ENCODE results near the gene HPSE.

The HPSE gene

DNA sequence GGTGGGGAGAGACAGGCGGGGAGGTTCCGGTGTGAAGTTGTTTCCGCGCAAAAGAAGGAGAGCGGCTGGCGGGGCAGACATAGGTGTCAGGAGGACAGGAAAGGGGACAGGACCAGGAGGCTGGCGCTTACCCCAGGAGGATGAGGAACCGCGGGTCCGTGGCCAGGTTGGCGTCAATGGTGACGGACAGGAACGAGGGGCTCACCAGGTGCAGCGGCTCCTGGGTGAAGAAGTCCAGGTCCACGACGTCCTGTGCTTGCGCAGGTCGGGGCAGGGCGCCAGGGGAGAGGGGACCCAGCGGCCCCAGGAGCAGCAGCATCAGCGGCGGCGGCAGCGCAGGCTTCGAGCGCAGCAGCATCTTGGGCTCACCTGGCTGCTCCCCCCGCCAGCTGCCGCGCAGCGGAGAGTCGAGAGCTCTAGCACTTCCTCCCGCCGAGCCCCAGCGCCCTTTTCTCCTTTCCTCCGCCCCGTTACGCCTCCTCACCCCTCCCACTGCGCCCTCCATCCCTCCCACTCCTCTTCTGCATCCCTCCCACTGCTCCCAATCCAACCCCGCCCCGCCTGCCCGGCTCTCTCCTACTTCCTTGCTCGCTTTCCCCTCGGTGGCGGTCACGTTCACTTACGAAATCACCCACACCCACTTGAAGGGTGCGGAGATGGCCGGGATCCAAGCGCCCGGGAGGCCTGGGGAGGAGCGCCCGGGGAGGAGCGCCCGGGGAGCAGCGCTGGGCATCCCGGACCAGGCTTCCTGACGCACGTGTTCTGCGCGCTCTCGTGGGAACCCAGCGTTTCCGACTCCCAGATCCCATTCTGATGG lies at the start of gene HPSE:
TSS of gene HPSE (minus strand) at position 424 of the 817 bp plus-strand sequence. CDS start at position 358, 66 bp downstream.
- TF ChIP-seq ZNF274 (IDR thresholded peaks at IDR 0.05; ENCODE audit: low read depth, low read length), result no peak

DNA sequence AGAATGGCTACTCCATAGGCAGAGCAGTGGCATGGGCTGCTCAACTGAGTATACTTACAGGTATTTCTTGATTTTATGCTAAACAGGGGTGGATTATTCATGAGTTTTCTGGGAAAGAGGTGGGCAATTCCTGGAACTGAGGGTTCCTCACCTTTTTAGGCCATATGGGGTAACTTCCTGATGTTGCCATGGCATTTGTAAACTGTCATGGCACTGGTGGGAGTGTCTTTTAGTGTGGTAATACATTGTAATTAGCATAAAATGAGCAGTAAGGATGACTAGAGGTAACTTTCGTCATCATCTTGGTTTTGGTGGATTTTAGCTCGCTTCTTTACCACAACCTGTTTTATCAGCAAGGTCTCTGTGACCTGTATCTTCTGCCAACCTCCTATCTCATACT lies 48.2 kb upstream of the HPSE start:
- no peak overlapping the region for H3K4me3 ChIP-seq (ENCODE audit: low read length)
- TF ChIP-seq ZNF274 (IDR thresholded peaks at IDR 0.05; ENCODE audit: low read depth, low read length), result no peak

More for the DNA sequence above, at the start of gene HPSE:
- H3K4me3 ChIP-seq (ENCODE audit: low read length), result peak within 1 kb of the TSS; percentile 44; the same call in 1 of the 2 replicates

DNA sequence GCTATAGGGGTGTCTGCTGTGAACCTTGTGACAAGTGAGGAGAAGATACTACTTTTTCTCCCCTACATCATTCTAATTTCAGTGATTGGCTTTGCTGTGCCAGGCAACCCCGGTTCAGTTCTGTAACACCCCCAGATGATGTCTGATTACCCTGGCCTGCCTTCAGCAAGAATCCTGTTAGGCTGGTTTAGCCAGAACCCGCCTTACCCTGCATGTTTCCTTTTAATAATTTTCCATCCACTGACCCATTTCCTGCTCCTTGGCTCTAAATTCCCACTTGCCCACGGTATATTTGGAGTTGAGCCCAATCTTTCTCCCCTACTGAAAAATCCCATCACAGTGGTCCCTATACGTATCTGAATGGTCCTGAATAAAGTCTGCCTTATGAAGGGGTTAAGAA lies 46.5 kb upstream of the HPSE start:
- H3K4me3 ChIP-seq (ENCODE audit: low read length), result no peak overlapping the region
- no peak for TF ChIP-seq ZNF274 (IDR thresholded peaks at IDR 0.05; ENCODE audit: low read depth, low read length)

DNA sequence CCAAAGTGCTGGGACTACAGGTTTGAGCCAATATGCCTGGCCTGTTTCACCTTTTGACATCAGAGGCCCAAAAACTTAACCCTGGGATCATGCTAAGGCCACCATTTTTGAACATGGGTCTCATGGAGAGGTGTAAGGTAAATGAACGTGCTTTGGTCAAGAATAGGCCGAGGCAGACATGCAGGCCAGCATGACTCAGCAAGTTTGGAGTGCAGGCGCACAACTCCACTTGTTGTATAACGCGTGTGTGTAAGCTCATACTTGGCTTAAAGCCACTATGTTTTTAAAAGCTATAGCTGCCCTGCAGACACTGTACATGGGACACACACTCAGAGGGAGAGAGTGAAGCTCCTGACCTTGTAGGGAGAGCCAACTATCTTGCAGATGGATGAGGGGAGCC lies 43.8 kb upstream of the HPSE start:
- TF ChIP-seq ZNF274 (IDR thresholded peaks at IDR 0.05; ENCODE audit: low read depth, low read length), result no peak
- H3K4me3 ChIP-seq (ENCODE audit: low read length), result no peak overlapping the region

DNA sequence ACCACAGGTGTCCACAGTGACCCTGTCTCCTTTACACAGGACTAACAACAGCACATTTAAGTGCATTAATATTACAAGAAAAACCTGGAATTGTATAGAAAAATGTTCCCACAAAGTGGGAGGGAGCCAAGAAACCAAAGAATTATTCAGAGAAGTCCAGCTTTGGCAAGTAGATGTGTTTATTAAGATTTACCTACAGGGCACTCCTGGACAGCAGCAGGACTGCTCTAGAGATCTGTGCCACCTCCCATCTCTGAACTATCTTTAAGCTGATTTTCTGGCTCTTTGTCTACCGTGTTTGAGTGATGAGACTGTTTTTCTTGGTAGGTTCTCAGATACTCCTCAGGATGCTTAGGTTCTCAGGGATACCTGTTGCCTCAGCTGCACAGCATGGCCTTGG lies 38.3 kb upstream of the HPSE start:
- no peak overlapping the region for H3K4me3 ChIP-seq (ENCODE audit: low read length)
- TF ChIP-seq ZNF274 (IDR thresholded peaks at IDR 0.05; ENCODE audit: low read depth, low read length), result no peak

DNA sequence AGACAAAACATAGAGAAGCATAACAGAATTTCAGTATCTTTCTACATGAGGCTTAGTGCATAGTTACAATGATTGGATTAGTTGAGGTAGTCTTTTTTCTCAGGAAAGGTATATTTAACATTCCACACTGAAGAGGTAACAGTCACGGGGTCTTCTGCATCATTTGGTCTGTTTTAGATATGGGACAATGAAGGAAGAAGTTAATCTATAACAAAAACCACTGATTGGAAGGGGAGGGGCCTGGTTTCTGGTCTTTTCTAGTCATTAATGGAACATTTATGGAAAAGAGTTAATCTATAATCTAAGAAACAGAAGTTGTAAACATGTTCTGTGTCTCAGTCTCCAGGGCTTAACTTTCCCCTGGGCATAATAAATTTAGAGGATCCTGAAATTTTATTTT lies 37.3 kb upstream of the HPSE start:
- H3K4me3 ChIP-seq (ENCODE audit: low read length), result no peak overlapping the region
- TF ChIP-seq ZNF274 (IDR thresholded peaks at IDR 0.05; ENCODE audit: low read depth, low read length), result no peak

DNA sequence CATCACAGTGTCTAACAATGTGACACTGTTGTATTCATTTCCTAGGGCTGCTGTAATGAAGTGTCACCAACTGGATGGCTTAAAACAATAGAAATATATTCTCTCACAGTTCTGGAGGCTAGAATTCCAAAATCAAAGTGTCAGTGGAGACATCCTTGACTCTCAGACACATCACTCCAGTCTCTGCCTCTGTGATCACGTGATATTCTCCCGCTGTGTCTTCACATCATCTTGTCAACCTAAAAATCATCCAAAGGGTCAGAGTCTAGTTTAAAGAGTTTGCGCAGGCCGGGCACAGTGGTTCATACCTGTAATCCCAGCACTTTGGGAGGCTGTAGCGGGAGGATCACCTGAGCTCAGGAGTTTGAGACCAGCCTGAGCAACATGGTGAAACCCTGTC lies 36.6 kb upstream of the HPSE start:
- H3K4me3 ChIP-seq (ENCODE audit: low read length), result no peak overlapping the region
- TF ChIP-seq ZNF274 (IDR thresholded peaks at IDR 0.05; ENCODE audit: low read depth, low read length), result no peak

DNA sequence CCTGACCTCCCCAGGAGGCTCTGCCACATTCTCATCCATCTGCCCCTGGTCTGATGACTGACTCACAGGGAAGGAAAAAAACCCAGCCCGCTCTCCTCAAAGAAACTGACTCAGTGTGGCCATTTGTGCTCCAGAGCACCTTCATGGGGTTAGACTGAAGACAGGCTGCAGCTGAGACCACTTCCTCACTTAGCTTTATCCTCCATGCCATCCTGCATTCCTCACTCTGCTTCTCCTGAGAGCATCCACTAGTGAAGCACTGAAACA lies 35.9 kb upstream of the HPSE start:
- no peak for TF ChIP-seq ZNF274 (IDR thresholded peaks at IDR 0.05; ENCODE audit: low read depth, low read length)

DNA sequence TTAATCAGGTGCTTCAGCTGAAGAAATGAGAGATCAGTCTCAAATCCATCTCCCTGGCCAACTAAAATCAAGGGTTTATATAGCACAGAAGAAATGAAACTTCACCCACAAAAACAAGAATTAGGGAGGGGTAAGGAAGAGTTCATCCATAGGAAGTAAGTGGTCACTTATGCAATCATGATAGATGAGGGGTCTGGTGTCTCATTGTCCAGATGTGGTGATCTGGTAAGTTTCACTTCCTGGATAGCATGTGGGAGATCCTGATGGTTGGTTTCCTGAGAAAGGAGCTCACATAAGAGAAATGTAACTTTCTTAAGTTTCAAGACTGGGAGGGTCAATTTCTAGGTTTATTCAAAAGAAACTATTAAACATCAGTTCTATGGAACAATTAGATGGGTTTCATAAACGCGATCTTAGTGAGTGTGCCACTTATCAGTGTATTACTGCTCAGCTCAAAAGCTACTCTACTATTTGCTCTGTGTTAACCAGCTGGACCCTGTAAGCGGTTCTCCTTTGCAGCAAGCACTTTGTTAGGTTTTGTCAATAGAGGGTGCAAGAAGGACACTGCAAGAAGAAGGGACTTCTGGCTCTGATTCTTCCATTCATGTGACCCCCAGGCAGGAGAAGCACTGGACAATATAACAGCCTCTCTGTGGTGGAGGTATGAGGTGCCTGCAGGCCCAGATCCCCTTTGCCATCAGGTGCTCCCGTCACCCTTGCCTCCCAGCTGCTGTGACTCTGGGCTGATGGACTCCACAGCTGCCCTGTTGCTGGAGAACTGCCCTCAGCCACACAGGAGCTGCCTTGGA lies 35.4 kb upstream of the HPSE start:
- TF ChIP-seq ZNF274 (IDR thresholded peaks at IDR 0.05; ENCODE audit: low read depth, low read length), result no peak
- no peak overlapping the region for H3K4me3 ChIP-seq (ENCODE audit: low read length)

More for the DNA sequence above, 35.9 kb upstream of the HPSE start:
- no peak overlapping the region for H3K4me3 ChIP-seq (ENCODE audit: low read length)

DNA sequence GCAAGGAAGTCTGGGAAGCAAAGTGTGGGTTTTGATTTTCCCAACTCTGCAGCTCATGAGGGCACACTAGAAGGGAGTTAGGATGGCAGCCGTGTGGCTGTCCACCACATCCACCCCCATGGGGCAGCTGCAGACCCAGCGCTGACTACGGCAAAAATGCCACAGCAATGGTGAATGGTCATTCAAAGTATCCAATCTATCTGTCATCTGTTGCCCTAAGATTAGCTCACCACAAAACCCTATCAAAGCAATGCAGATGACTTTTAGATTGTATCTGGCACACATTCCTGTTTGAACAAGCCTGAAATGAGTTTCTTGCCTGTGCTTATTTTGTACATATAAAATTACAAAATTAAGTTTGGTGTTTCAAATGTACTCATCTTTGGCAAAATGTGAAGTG lies 29.7 kb upstream of the HPSE start:
- TF ChIP-seq ZNF274 (IDR thresholded peaks at IDR 0.05; ENCODE audit: low read depth, low read length), result no peak
- no peak overlapping the region for H3K4me3 ChIP-seq (ENCODE audit: low read length)

DNA sequence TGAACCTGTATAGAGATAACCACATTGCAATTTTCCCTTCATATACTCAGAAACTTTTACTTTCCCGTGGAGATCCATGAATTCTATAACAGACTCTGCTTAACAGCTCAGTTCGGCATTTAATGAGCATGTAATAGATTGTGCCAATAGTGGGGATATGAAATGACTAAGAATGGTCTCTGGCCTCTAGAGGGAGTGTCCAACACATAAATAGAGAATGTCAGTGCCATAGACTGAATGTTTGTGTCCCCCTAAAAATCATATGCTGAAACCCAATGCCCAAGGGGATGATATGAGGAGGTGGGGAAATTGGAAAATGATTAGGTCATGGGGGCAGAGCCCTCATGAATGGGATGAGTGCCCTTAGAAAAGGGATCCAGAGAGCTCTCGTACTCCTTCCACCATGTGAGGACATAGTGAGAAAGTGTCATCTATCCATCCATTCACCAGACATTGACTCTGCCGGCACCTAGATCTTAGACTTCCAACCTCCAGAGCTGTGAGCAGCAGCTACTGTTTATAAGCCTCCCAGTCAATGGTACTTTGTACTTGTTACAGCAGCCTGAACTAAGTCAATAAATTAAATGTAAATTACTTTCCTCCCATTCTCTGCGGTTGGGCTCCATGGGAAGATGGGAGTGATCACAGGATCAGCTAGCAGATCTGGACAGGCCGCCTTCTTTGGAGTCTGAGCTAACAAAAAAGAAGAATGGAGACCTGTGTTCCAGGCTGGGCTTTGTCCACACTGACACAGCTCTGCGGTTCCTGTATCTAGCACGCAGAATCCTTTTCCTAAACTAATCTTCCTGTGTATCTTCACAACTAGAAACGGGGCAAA lies 28.1 kb upstream of the HPSE start:
- TF ChIP-seq ZNF274 (IDR thresholded peaks at IDR 0.05; ENCODE audit: low read depth, low read length), result no peak
- H3K4me3 ChIP-seq (ENCODE audit: low read length), result no peak overlapping the region

DNA sequence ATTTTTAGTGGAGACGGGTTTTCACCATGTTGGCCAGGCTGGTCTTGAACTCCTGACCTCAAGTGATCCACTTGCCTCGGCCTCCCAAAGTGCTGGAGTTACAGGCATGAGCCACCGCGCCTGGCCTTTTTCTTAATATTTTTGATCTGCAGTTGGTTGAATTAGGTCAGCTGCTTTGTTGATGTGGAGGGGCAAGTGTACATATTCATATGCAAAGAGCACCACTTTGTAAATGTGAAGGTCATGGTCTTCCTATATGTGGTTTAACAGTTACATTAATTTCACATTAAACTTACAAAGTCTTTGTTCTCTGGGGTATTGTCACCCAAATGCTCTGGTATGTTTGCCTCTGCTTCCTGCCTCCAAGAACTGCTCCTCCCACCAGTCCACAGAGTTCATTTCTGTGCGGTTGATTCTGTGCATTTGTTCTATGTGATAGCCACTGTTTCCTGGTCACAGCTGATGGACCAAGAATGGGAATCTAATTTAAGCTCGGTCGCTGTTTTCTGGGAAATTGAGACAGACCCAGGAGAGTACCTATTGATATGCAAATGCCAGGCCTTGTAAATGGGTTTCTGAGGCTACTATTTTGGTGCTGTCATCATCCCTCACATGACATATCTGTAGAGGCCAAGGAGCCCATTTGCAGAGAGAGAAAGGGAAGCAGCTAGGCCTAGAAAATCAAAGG lies 26.9 kb upstream of the HPSE start:
- no peak for TF ChIP-seq ZNF274 (IDR thresholded peaks at IDR 0.05; ENCODE audit: low read depth, low read length)

DNA sequence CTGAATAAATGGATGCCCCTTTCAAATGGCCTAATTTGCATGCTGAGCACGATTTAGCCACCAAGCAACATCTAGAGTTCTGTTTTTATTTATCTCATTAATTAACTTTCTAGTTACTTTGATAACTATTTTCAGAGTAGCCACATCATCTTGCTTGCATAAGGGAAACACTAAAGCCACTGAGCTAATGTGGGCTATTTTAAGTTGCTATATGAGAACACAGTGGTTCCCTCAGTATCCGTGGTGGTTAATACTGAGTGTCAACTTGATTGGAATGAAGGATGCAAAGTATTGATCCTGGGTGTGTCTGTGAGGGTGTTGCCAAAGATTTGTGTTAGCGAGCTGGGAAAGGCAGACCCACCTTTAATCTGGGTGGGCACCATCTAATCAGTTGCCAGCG lies 25.4 kb upstream of the HPSE start:
- no peak for TF ChIP-seq ZNF274 (IDR thresholded peaks at IDR 0.05; ENCODE audit: low read depth, low read length)

More for the DNA sequence above, 26.9 kb upstream of the HPSE start:
- no peak overlapping the region for H3K4me3 ChIP-seq (ENCODE audit: low read length)

DNA sequence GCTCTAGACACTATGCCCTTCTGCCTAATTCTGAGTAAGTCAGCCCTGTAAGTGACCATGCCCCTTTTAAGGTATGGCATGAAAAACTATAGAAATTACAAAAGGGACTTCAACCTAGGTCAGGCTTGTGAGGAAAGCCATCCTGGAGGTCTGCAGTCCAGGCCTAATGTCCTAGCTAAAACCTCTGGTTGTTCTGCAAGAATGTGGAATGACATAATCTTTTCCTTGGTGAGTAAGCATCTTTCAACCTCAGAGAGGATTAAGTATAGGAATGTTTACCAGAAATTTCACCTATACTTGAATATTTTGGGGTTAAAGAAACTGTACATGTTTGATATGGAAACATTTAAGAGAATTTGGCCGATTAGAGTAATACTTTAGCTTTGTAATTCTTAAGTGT lies 23.8 kb upstream of the HPSE start:
- no peak for TF ChIP-seq ZNF274 (IDR thresholded peaks at IDR 0.05; ENCODE audit: low read depth, low read length)
- no peak overlapping the region for H3K4me3 ChIP-seq (ENCODE audit: low read length)

More for the DNA sequence above, 25.4 kb upstream of the HPSE start:
- no peak overlapping the region for H3K4me3 ChIP-seq (ENCODE audit: low read length)
